ENCODE results near the gene SEPTIN6. TPM values are rescaled to one million over a fixed set of nuclear protein-coding genes. Genes with fewer than 3 reads are reported as not detected.

Gene SEPTIN6
- total and polyA plus RNA-seq, 2 of the 8 experiments (the other 6 are each of a cell fraction or from before 2014, with no cell fraction given) = 31.0 to 42.6 TPM

DNA sequence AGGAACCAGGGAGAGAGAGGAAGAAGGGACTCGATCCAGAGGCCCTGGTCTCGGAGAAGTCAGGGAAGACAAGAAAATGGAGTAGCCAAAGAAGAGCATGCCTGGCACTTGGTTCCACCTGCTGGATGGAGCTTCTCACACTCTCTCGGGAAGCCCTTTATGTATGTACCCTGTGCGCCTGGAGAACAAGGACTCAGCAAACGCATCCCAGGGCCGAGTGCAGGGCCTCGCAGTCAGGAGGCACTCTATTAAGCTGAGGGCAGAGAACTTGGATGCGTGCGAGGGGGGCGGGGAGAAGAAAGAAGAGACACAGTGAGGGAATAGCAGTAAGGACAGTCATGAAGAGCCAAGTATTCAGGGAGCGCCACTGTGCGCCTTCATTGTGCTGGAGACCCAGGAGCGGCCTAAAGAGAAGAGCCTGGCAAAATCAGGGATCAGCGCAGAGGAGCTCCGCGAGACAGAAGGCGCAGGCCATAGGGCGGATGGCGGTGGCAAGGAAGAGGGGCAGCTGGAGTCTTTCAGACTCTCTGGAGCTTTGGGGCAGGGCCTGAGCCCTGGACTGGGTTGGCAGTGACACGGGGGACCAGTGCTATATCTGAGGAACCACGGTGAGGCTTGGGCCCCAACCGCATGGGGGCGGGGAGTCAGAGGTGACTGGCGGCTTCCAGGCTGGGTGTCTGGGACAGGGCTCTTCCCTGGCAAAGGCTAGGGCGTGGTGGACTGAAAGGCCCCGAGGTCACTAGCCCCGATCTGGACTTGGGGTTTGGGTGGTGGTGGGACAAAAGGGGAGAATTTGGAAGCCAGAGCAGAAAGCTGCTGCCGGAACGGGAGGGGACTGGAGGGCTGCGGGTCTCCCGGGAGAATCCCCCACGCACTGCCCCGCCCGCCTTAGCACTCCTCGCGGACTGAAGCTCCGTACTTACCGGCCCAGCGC, 1.9 kb upstream of the SEPTIN6 start:
- H3K4ac ChIP-seq (replicated peaks; ENCODE audit: insufficient read length, low read depth, low read length) = no peak overlapping the region
- H3K56ac ChIP-seq (replicated peaks; ENCODE audit: insufficient read length, low read depth, low read length) = no peak overlapping the region
- 20% methylated on average over 19 of the region's 39 CpGs; no CpG with 5 or more reads in 1 of the 2 experiments for WGBS, 2 experiments (ENCODE audit: extremely low coverage in 1 of 2, insufficient coverage in 1 of 2, insufficient read length in 1 of 2, insufficient replicate concordance in 2 of 2, low coverage in 1 of 2, low lambda C conversion rate in 2 of 2, missing lambda C conversion rate in 1 of 2)
- ChIA-PET CTCF (ENCODE audit: partially characterized antibody) (interaction anchor here (0.6 to 4.6 kb wide), 18 partner anchors 10 to 85 kb away, joined by 3 to 47 read pairs (median 3); no protein-coding TSS in a partner anchor), POLR2A (ENCODE audit: partially characterized antibody) (interaction anchor here (0.8 to 2.9 kb wide), 5 partner anchors 10 to 121 kb away, joined by 3 to 10 read pairs (median 4); partner anchors contain the start of genes RPL39 and UBE2A)
- no peak overlapping the region for H4K8ac ChIP-seq (ENCODE audit: extremely low read depth, insufficient read depth, low read length)
- no peaks in the 10 kb centered on the region for H3K9me3 ChIP-seq (ENCODE audit: insufficient read depth in 2 of 2, low read depth in 1 of 2, low read length in 1 of 2)
- peak overlapping the region; percentile 39 to 81 (median 47); a peak in 7 of 8 replicates for H3K4me3 ChIP-seq (ENCODE audit: extremely low read depth in 1 of 4, insufficient read depth in 2 of 4, low read depth in 3 of 4, low read length in 4 of 4)
- peak overlapping the region; percentile 88 to 89 for H3K4me2 ChIP-seq (ENCODE audit: insufficient read depth in 1 of 2, low read depth in 2 of 2, low read length in 2 of 2)
- peaks cover 0 to 10% (median 8%) of the 10 kb centered on the region in 4 experiments; a peak in 3 of 7 replicates for H3K27me3 ChIP-seq (replicated peaks in 1 of 4; ENCODE audit: control insufficient read depth in 3 of 4, extremely low read depth in 1 of 4, insufficient read depth in 3 of 4, low read length in 3 of 4)
- no peak overlapping the region for H2BK120ac ChIP-seq (replicated peaks; ENCODE audit: low read depth, low read length)
- no peak overlapping the region for H3K14ac ChIP-seq (ENCODE audit: insufficient read length)
- no peak overlapping the region for H2BK15ac ChIP-seq (ENCODE audit: low read length)
- H3K36me3 ChIP-seq (ENCODE audit: control insufficient read depth in 2 of 4, insufficient read depth in 4 of 4, low read length in 3 of 4) = no peaks in the 10 kb centered on the region
- no peak overlapping the region for H2AK5ac ChIP-seq (ENCODE audit: low read depth, low read length)
- H3K4me1 ChIP-seq (replicated peaks in 1 of 4; ENCODE audit: control insufficient read depth in 3 of 4, insufficient read depth in 4 of 4, low read length in 3 of 4) = peaks cover 8 to 23% (median 15%) of the 10 kb centered on the region in 4 experiments
- H4K5ac ChIP-seq (ENCODE audit: insufficient read length, low read depth, low read length) = no peak overlapping the region
- DNase-seq (ENCODE audit: low read depth in 1 of 2, low spot score in 2 of 2) (peak in 1 of 2 experiments; percentile 48), FAIRE-seq (no peak)
- H2BK20ac ChIP-seq (ENCODE audit: low read length) = no peak overlapping the region
- H3K18ac ChIP-seq (ENCODE audit: extremely low read depth, low read length) = no peak overlapping the region; the same call in 1 of the 2 replicates
- H2BK12ac ChIP-seq (ENCODE audit: low read depth, low read length) = no peak overlapping the region
- no peaks in the 10 kb centered on the region; the same call in 1 of the 2 replicates for H3K79me1 ChIP-seq (ENCODE audit: low read depth, low read length)
- no peak overlapping the region for H4K91ac ChIP-seq (replicated peaks; ENCODE audit: insufficient read length, low read length)
- no peak overlapping the region for H3K27ac ChIP-seq (ENCODE audit: low read depth, low read length)
- H3K79me2 ChIP-seq (ENCODE audit: control insufficient read depth in 1 of 2, insufficient read depth in 2 of 2, low read length in 2 of 2) = peaks cover 0 to 17% of the 10 kb centered on the region in 2 experiments; a peak in 2 of 4 replicates
- H4K20me1 ChIP-seq (replicated peaks in 1 of 2; ENCODE audit: control insufficient read depth in 1 of 2, insufficient read depth in 2 of 2, low read length in 2 of 2) = no peaks in the 10 kb centered on the region
- no peak overlapping the region for H2BK5ac ChIP-seq (ENCODE audit: low read depth, low read length)
- no peak overlapping the region for H2AFZ ChIP-seq (ENCODE audit: low read length)
- peaks cover 9% of the 10 kb centered on the region; the same call in 1 of the 2 replicates for H3K23me2 ChIP-seq (ENCODE audit: low read depth, low read length)
- no peak overlapping the region for H3K23ac ChIP-seq (ENCODE audit: insufficient read length)
- no peak overlapping the region for H3K9ac ChIP-seq (replicated peaks in 1 of 4; ENCODE audit: extremely low read depth in 1 of 4, low read depth in 3 of 4, low read length in 3 of 4)
- TF ChIP-seq TAF1 (IDR thresholded peaks at IDR 0.05; ENCODE audit: low read depth, low read length) = no peak
- TF ChIP-seq RAD21 (IDR thresholded peaks at IDR 0.05 in 1 of 2, conservative IDR thresholded peaks at IDR 0.05 in 1 of 2; ENCODE audit: low read depth in 2 of 2, low read length in 2 of 2) = peak in 1 of 2 experiments; percentile 21; a peak in 2 of 4 replicates
- TF ChIP-seq SIN3A (conservative IDR thresholded peaks at IDR 0.05 in 1 of 2, IDR thresholded peaks at IDR 0.05 in 1 of 2; ENCODE audit: low read depth in 1 of 2, low read length in 2 of 2) = no peak
- TF ChIP-seq CBX8 (IDR thresholded peaks at IDR 0.05; ENCODE audit: borderline replicate concordance, low read depth, low read length) = no peak
- no peak for TF ChIP-seq NANOG (IDR thresholded peaks at IDR 0.05; ENCODE audit: insufficient read depth, low read depth, low read length, poor library complexity, severe bottlenecking)
- TF ChIP-seq SP2 (IDR thresholded peaks at IDR 0.05; ENCODE audit: low read length) = no peak
- TF ChIP-seq CTCF (IDR thresholded peaks at IDR 0.05; ENCODE audit: control extremely low read depth in 1 of 3, insufficient read depth in 1 of 3, low read depth in 1 of 3, low read length in 3 of 3) = peak in 1 of 3 experiments; percentile 24; a peak in 1 of 4 replicates
